Kidney epithelial cell (primary cell): ENCODE data around the gene BRINP3. TPM values are rescaled to one million over a fixed set of nuclear protein-coding genes. Genes with fewer than 3 reads are reported as not detected.
"Not testable (repeated sequence)": the region's sequence is repeated elsewhere in the genome, so short reads cannot be mapped to it uniquely, and the experiment has no call there.

Experiments used
- DNase-seq: peaks from one replicate; pipeline ENCODE4 v3.0.0-alpha.2; 2010; ENCODE audit warnings: low read depth
- H3K27me3 ChIP-seq: 2 replicates; pipeline ENCODE4 v1.6.0; 2011; ENCODE audit warnings: low read length; ENCODE audit not compliant: control insufficient read depth, insufficient read depth
- H3K36me3 ChIP-seq: 2 replicates; pipeline ENCODE4 v1.5.1; 2011; ENCODE audit warnings: low read length; ENCODE audit not compliant: control insufficient read depth, insufficient read depth
- H3K4me3 ChIP-seq: 2 replicates; pipeline ENCODE4 v1.5.1; 2011; ENCODE audit warnings: low read depth, mild to moderate bottlenecking, control low read depth, low read length
- total RNA-seq: library from RNA; depleted of rRNA; stranded (reverse); fragments of >200 nt; gene quantifications from 2 replicates; pipeline ENCODE4 v1.2.3, GENCODE V29; 2015
- TF ChIP-seq, protein P1 (sequence below): IDR thresholded peaks from 2 replicates; pipeline ENCODE4 v1.5.1; 2011; ENCODE audit warnings: mild to moderate bottlenecking, moderate library complexity, low read length, control low read depth, inconsistent platforms; ENCODE audit not compliant: insufficient read depth, poor library complexity, severe bottlenecking

BRINP3 gene
- total RNA-seq, 1 donor from 2014 or later: 0.04 TPM

DNA sequence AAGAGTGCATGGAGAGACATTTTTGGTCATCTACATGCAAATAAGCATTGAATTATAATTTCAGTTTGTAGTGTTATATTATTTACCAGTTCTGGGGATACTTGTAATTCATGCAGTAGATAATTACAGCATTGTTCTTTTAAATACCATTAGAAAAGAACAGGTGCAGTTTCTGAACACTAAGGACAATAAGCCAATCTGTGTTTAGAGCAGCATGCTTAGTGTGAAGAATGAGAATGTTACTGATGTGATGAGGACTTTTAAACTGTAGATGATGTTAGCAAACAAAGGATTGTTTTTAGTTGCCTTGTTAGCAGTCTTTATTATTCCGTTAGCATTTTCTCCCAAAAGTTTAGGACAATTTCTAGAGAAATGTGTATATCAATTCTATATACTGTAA, 348.3 kb downstream of the BRINP3 start:
- H3K27me3 ChIP-seq: no peaks in the 10 kb centered on the region
- no peaks in the 10 kb centered on the region for H3K36me3 ChIP-seq
- H3K4me3 ChIP-seq: no peak overlapping the region
- TF ChIP-seq, protein P1, sequence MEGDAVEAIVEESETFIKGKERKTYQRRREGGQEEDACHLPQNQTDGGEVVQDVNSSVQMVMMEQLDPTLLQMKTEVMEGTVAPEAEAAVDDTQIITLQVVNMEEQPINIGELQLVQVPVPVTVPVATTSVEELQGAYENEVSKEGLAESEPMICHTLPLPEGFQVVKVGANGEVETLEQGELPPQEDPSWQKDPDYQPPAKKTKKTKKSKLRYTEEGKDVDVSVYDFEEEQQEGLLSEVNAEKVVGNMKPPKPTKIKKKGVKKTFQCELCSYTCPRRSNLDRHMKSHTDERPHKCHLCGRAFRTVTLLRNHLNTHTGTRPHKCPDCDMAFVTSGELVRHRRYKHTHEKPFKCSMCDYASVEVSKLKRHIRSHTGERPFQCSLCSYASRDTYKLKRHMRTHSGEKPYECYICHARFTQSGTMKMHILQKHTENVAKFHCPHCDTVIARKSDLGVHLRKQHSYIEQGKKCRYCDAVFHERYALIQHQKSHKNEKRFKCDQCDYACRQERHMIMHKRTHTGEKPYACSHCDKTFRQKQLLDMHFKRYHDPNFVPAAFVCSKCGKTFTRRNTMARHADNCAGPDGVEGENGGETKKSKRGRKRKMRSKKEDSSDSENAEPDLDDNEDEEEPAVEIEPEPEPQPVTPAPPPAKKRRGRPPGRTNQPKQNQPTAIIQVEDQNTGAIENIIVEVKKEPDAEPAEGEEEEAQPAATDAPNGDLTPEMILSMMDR: no peak
- DNase-seq: no peak

DNA sequence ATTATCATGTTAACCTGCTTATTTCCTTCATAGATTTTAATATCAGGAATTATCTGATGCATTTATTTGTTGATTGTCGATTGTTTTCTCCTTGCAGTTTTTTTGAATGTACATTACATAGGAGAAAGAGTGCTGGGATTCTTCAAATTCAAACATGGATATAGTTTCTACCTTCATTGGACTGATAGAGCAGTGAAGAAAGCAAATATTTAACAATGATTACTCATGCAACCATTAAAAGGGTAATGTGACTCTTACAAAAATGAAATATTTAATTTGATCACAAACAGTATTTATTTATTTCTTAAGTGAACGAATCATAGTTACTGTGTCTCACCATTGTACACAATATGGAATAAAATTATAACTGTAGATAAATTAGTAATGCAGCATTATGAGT, 350.9 kb downstream of the BRINP3 start:
- DNase-seq: no peak
- TF ChIP-seq, protein P1: no peak
- H3K36me3 ChIP-seq: no peaks in the 10 kb centered on the region
- no peaks in the 10 kb centered on the region for H3K27me3 ChIP-seq
- H3K4me3 ChIP-seq: no peak overlapping the region

DNA sequence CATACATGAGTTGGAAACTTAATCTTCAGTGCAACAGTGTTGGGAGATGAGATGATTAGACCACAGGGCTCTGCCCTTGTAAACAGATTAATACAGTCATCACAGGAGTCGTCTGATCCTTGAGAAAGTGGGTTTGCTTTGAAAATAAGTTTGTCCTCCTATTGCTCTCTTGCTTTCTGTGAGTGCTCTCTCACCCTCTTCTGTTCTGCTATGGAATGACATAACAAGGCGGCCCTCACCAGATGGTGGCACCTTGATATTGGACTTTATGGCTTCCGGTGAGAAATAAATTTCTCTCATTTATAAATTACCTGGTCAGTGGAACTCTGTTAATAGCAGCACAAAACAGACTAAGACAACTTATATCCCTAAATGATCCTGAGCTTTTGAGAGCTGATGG, 353.6 kb downstream of the BRINP3 start:
- DNase-seq: no peak
- no peaks in the 10 kb centered on the region for H3K36me3 ChIP-seq
- H3K27me3 ChIP-seq: no peaks in the 10 kb centered on the region
- TF ChIP-seq, protein P1: no peak
- no peak overlapping the region for H3K4me3 ChIP-seq

DNA sequence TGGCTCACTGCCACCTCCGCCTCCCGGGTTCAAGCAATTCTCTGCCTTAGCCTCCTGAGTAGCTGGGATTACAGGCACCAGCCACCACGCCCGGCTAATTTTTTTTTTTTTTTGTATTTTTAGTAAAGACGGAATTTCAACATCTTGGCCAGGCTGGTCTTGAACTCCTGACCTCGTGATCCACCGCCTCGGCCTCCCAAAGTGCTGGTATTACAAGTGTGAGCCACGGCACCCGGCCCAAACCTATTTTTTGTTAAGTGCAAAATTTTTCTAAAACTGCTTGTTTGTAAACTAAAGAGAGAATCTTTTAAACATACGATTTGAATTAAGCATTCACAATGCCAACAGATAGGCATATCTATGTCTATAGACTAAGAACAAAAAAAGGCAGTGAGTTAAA, 357.1 kb downstream of the BRINP3 start:
- not testable (repeated sequence) for H3K36me3 ChIP-seq, H3K27me3 ChIP-seq

DNA sequence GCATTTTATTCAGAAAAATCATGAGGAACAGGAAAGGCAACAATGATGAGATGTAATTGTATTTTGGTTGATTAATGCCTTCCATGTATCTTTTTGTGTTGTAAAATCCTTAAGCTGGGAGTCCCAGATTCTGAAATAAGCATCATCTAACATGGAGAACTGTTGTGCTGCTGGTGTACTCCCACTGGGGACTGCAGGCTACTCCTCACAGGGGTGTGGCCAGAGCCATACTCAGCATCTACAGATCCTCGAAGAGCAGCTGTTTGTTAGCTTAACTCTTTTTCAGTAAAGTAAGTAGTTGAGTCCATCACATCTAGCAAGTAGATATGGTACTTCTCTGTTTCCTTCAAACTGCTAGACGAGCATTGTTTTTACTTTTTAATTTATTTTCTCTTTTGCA, 358.0 kb downstream of the BRINP3 start:
- TF ChIP-seq, protein P1: no peak
- Histone ChIP-seq H3K4me3 (no peak overlapping the region), H3K27me3 (no peaks in the 10 kb centered on the region), H3K36me3 (no peaks in the 10 kb centered on the region)
- DNase-seq: no peak

More for the DNA sequence above, 357.1 kb downstream of the BRINP3 start:
- DNase-seq, H3K4me3 ChIP-seq: not testable (repeated sequence)

DNA sequence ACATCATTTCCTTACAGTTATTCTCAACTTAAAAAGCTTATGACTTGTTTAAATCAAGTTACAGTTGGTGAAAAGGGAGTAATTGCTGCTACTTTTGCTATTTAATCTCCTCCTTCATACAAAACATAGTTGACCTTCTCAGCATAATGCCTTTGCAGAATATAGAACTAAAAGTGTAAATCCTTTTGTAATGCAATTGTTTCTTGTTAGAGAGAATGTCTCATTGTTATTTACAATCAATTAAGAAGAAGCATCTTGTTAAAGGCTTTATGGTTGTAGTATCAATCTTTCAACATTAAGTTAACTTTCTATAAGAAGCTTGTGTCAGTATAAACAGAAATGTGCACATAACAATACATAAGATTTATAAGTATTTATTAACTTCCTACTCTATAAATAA, 360.7 kb downstream of the BRINP3 start:
- Histone ChIP-seq H3K36me3 (no peaks in the 10 kb centered on the region), H3K27me3 (no peaks in the 10 kb centered on the region), H3K4me3 (no peak overlapping the region)
- TF ChIP-seq, protein P1: no peak
- DNase-seq: no peak
